HG03103 (cell line): ENCODE results near the gene SMIM10L1.

Experiments
- ATAC-seq: cut with Tn5 transposase; IDR thresholded peaks from one replicate; pipeline ENCODE4 v1.9.1; 2021; ENCODE audit warnings: low read depth; ENCODE audit not compliant: unreplicated experiment

SMIM10L1 gene

GRCh38 chr12:11171145-11171968 is at the start of gene SMIM10L1:
Gene SMIM10L1 (plus strand): TSS chr12:11171194. CDS start chr12:11171357, 163 bp downstream.
- ATAC-seq: peak; percentile 94

- ATAC-seq: no peak
These were observed 40.6 kb upstream of the SMIM10L1 start for GRCh38 chr12:11130382-11130781.

DNA sequence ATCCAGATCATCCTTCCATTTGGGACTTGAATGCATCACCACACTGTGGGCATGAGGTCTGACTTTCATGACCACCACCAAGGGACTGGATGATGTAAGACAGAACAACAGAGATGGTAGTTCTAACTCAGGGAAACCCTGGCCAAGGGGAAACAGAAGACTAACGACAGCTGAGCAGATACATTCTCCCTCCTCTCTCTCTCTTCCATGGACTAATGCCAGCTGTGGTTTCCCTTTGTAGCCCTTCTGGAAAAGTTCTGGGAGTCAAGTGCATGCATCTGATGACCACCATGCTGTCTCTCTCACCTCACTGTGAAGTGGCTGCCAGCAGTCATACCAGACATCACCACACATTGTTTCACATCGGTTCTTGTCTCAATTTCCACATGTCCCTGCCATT is 40.0 kb upstream of the SMIM10L1 start:
- no peak for ATAC-seq

- no peak for ATAC-seq
These were observed 37.8 kb upstream of the SMIM10L1 start for GRCh38 chr12:11133162-11133561.

DNA sequence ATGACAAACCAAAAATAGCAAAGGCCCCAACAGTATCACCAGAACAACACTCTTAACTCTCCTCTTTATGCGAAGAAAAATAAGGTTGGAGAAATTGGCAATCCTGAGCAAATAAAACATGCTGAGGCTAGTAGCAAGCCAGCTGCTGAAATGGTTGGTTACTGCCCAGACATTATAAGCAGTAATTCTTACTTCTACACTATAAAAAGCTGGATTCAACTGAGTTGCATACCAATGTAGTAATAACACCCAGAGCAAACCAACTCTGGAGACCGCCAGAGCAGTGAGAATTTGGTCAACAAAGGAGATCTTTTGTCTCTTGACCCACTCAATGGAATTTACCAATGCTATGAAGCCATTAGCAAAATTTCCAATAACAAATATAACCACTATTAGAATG is 37.2 kb upstream of the SMIM10L1 start:
- no peak for ATAC-seq

DNA sequence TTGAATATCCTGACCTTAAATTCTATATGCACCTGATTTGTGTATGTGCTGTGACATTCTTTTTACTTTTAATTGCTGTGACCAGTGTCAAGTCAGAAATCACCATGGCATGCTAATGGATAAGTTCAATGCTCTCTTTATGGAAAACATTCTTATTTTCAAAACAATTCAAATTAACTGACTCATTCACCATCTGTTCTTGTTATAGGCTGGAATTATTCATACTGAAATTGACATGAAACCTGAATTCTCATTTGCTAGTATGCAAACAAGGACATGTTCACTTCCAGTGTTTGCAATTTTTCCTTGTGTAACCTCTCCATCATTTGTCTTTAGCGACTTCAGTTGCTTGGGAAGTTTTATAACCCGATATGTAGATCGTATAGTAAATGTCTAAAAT is 36.7 kb upstream of the SMIM10L1 start, which contains the start of gene TAS2R30:
Gene TAS2R30 (minus strand): TSS at position 340 of the 400 bp plus-strand sequence. CDS start 400 bp downstream, outside the sequence.
- ATAC-seq: no peak

GRCh38 chr12:11136075-11136474 is 34.9 kb upstream of the SMIM10L1 start:
- ATAC-seq: no peak

DNA sequence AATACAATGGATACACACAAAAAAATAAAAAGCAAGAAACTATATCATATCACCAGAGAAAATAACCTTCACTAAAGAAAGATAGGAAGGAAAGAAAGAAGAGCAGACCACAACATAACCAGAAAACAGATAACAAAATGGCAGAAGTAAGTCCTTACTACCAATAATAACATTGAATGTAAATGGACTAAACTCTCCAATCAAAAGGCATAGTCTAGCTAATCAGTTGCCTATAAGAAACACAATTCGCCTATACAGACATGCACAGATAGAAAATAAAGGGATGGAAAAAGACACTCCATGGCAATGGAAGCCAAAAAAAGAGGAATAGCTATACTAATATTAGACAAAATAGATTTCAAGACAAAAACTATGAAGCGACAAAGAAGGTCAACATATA is 27.6 kb upstream of the SMIM10L1 start:
- no peak for ATAC-seq

DNA sequence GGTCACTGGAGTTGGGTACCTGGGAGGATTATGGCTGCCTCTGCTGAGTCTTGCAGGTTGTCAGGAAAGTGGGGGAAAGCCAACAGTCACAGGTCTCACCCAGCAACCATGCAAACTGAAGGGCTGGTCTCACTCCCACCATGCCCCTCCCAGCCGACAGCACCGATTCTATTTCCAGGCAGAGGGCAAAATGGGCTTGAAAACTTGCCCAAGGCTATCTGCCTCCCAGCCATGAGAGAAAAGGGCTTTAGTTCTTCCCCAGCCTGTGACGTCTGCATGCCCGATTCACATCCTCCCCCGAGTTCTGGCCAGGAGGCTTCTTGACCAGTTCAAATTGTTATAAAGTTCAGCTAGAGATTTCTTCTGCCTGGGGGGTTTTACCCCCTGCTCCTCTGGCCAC is 26.7 kb upstream of the SMIM10L1 start:
- no peak for ATAC-seq

DNA sequence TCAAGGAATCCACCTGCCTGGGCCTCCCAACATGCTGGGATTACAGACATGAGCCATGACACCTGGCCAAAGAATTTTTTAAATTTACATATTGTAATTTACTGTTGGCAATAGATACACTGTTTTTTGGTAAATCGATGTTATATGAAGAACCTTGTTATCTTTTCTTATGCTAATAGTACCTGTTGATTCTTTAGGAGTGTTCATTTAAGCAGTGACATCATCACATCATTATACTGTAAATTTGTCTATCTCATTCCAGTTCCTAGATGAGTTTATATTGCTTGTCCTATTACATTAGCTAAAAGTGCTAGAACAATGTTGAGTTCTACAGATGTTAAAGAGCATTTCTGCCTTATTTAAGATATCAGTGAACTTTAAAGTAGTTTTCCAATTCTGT is 23.6 kb upstream of the SMIM10L1 start:
- ATAC-seq: no peak

DNA sequence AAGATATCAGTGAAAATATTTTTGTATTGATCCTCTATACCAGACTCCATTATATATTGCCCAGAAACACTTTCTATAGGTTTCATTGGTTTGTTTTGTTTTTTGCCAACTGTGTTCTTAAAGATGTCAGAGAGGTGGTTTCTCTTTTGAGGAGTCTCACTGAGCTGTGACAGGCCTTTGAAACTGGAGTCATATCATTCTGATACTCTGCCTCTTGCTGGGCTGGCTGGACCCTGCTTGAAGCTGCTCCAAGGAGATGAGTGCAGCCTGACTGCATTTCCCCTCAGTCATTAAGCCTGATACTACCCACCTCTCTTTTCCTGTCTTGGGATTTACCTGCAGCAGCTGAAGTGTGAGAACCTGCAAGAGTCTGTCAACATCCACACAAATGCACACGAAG is 20.2 kb upstream of the SMIM10L1 start:
- ATAC-seq: no peak

DNA sequence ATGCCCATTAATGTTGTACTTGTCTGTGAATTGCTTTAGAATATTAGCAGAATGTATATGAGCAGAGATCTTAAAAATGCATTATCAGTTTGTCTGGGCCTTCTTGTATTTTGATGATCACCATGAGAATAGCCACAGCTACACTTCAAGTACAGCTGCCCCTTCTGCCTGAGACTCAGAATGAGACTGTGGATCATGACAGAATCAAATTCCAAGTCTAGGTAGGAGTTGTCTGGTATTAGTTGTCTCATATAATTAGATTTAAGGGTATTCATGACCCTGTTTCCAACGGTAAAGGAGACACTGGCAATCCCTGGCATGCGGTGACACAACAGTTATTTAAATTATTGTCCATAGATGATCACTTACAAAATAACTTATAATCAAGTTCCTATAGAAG is 18.3 kb upstream of the SMIM10L1 start:
- no peak for ATAC-seq

DNA sequence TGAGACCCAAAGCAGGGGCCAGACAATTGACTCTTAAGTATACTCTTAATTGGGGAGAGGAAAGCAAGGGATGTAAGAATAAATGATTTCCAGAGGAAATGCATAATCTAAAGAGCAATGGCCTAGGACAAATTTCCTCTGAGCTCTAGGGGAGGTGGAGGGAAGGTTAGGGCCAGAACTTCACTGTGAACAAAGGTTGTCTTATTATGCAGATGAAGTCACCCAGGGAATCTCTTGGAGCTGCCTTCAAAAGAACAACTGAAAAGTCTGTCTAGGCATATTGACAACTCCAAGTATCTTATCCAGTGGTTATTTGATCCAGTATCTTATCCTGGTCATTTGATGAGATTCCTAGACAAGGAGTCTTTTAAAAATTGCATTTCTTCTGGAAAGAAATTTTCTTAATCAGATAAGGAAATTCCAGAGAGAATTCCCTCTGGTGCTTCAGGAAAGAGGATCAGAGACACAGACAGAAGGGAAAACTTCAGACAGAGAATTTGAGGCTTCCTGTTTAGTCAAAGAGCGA is 16.5 kb upstream of the SMIM10L1 start:
- no peak for ATAC-seq

- no peak for ATAC-seq
These were observed 12.0 kb upstream of the SMIM10L1 start for GRCh38 chr12:11158885-11159444.

DNA sequence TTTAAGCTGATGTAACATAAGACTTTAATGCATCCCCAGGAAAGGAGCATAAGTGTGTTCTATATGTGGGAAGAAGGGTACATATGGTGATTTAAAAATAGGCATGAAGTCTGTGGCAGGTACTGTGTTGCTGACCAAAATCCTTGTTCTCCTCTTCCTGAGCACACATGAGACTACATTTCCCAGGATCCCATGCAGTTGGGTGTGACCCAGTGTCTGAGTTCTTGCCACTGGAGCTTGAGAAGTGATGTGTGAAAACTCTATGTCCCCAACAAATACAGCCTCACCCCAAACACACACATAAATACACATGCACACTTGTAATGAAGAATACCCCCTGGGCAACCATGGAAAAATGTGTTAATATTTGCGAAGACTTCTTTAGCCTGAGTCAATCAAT is 8.5 kb upstream of the SMIM10L1 start:
- no peak for ATAC-seq

- no peak for ATAC-seq
These were observed 6.6 kb upstream of the SMIM10L1 start for GRCh38 chr12:11164384-11164783.

DNA sequence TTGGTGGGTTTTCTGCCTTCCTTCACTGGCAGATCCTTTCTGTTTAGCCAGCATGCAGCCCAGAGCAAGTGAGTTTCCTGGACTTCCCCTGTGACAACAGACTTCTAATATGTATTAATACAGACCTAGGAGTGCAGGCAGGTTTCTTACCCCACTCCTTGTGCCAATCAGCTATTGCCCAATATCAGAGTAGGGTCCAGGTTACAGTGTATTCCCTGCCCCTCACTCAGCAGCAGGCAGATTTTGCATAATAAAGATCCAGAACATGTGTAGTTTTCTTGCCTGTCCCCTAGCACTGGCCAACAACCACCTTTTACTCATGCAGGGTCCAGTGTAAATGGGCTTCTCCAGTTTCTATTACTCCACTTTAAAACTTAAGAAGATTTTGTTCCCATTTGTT is 4.7 kb upstream of the SMIM10L1 start:
- ATAC-seq: no peak

DNA sequence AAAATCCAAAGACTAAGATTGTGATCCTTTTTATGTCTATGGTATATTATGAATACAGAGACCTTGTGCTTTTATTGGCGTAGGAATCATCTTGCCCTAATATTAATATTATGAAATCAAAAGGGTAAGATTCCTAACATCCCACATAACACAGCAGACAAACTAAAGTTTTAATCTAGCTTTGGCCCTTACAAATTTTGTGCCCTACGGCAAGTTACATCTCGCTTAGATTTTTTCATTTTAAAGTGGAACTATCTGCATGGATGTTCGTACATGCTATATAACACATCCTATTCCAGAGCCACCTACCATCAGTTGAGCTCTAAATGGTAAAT is 217 bp upstream of the SMIM10L1 start:
- no peak for ATAC-seq

DNA sequence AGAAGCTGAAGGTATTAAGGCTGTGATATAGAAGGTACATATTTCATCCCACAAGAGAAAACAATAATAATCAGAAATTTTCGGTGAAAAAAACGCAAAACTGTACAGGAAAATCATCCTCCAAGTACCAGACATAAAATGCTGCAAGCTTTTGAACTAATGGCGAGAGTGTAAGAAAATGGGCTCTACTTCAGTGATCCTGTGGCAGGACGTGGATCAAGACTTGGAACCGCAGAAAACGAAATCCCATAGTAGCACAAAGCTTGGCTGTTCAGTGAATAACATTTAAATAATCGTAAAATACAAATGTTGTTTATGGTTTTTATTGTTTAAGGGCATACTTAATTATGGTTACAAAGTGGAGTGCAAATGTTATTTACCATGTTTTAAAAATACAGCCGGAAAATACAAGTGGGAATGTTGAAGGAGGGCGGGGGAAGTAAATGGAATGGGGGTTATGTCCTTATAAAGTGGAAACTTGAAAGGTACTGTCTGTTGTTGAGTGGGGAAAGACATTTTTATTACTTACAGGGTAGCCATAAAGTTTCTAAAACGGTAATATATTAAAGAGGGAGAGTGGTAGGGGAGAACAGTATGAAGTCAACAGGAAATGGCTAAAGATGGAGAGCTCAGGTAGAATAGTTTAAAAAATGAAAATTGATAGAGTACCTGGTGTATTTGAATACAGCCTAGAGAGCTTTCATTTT is 1.1 kb downstream of the SMIM10L1 start:
- ATAC-seq: no peak

DNA sequence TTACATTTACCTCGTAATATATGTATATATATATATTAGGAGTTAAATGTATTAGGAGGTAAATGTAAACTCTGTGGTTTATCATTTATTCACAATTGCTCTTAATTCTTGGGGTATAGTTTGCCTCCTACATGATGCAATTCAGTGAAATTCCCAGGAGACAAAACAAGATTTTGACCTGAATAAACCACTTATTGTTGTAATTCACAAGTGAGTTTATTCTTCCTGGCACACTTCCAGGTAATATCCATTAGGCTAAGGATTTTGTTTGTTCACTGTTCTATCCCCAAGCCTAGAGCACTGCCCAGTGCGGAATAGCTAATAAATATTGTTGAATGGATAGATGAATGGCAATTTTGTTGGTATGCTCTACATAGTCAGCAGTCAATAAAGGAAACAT is 3.0 kb downstream of the SMIM10L1 start:
- ATAC-seq: no peak

GRCh38 chr12:11178250-11178649 is 7.3 kb downstream of the SMIM10L1 start:
- ATAC-seq: no peak
